Lung (tissue), 12 donors: Measurements from ENCODE around the gene DNAJC15. TPM values are rescaled to one million over a fixed set of nuclear protein-coding genes. Genes with fewer than 3 reads are reported as not detected.

Experiments
- ATAC-seq: fragments of 200-7000 bp; cut with Tn5 transposase; one replicate; pipeline ENCODE4 v1.9.1; 2020; ENCODE audit warnings: moderate number of reproducible peaks; ENCODE audit not compliant: insufficient read depth, low FRiP score
- DNase-seq, 3 donors: peaks; one replicate each; pipeline ENCODE4 v3.0.0-alpha.2; 2013 to 2017
- H3K27ac ChIP-seq, 2 donors: one replicate each; pipeline ENCODE4 v1.5.1; 2013; ENCODE audit warnings: mild to moderate bottlenecking in 2 of 2, moderate library complexity in 2 of 2, control low read depth in 1 of 2, inconsistent platforms in 1 of 2, low read depth in 1 of 2, low read length in 1 of 2
- H3K27me3 ChIP-seq, 3 donors: one replicate each; pipeline ENCODE4 v1.5.1; 2013; ENCODE audit warnings: low read length in 2 of 3; ENCODE audit not compliant: control insufficient read depth in 3 of 3, insufficient read depth in 3 of 3
- H3K36me3 ChIP-seq, 4 donors: one replicate each; pipeline ENCODE4 v1.5.1; 2013; ENCODE audit warnings: low read length in 4 of 4, mild to moderate bottlenecking in 1 of 4, moderate library complexity in 1 of 4; ENCODE audit not compliant: control insufficient read depth in 4 of 4, insufficient read depth in 4 of 4
- H3K4me1 ChIP-seq, 5 donors: one replicate each; pipeline ENCODE4 v1.5.1; 2013; ENCODE audit warnings: low read length in 5 of 5, mild to moderate bottlenecking in 2 of 5, moderate library complexity in 1 of 5; ENCODE audit not compliant: control insufficient read depth in 5 of 5, insufficient read depth in 5 of 5
- H3K4me3 ChIP-seq: one replicate; pipeline ENCODE4 v1.5.1; 2013; ENCODE audit warnings: mild to moderate bottlenecking, control low read depth, moderate library complexity
- H3K9ac ChIP-seq, 2 donors: one replicate each; pipeline ENCODE4 v1.5.1; 2013; ENCODE audit warnings: low read length in 2 of 2, control low read depth in 1 of 2; ENCODE audit not compliant: insufficient read depth in 1 of 2
- H3K9me3 ChIP-seq, 4 donors: one replicate each; pipeline ENCODE4 v1.5.1; 2013; ENCODE audit warnings: low read length in 3 of 4, mild to moderate bottlenecking in 1 of 4, moderate library complexity in 1 of 4; ENCODE audit not compliant: control insufficient read depth in 4 of 4, insufficient read depth in 3 of 4
- WGBS, 2 donors: extraction: QIAGEN DNeasy Blood & Tissue Kit; methylation state at CpG; one replicate each; pipeline ENCODE4 v1.1.7; 2013; 5-methylcytosine and 5-hydroxymethylcytosine counted together
- polyA plus RNA-seq, 2 donors: library from polyadenylated mRNA; stranded (reverse); fragments of 200-250 nt; gene quantifications; one replicate each; pipeline ENCODE4 v1.2.1, GENCODE V29; 2013
- total RNA-seq, 2 donors: library from RNA; depleted of rRNA in 1 of 2; stranded (reverse); fragments of >200 nt in 1 of 2; gene quantifications; one replicate each; pipeline ENCODE4 v1.2.1, GENCODE V29; 2014 to 2021
- TF ChIP-seq, protein P1 (sequence below): IDR thresholded peaks from 2 replicates; pipeline ENCODE4 v1.5.1; 2012; ENCODE audit warnings: mild to moderate bottlenecking; ENCODE audit errors: control extremely low read depth, extremely low read depth
- donor health status: control.
- donor health status: control.
- donor health status: Bipolar disorder and iron deficiency.
- donor health status: healthy.
- donor health status: DM: yes; HTN: yes; CAD: no.

Gene DNAJC15
- total and polyA plus RNA-seq, 4 donors: 16.8 to 21.8 (median 19.2) TPM

DNA sequence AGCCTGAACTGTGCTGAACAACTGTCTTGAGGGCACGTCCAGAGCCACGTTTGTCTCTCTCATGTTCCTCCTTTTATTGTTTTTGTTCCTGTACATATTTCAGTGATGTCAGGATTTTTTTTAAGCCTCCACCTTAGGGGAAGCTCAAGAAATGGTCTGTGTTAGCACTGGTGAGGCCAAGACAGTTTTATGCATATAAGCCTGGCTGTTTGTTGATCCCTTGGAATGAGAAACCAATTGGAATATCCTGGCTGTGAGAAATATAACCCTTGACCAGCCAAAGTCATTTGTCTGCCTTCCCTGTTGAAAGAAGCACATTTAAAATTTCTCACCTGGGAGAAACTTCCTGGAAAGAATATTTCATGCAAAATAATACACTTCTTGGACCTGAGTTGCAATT is 115.8 kb downstream of the DNAJC15 start:
- TF ChIP-seq, protein P1, sequence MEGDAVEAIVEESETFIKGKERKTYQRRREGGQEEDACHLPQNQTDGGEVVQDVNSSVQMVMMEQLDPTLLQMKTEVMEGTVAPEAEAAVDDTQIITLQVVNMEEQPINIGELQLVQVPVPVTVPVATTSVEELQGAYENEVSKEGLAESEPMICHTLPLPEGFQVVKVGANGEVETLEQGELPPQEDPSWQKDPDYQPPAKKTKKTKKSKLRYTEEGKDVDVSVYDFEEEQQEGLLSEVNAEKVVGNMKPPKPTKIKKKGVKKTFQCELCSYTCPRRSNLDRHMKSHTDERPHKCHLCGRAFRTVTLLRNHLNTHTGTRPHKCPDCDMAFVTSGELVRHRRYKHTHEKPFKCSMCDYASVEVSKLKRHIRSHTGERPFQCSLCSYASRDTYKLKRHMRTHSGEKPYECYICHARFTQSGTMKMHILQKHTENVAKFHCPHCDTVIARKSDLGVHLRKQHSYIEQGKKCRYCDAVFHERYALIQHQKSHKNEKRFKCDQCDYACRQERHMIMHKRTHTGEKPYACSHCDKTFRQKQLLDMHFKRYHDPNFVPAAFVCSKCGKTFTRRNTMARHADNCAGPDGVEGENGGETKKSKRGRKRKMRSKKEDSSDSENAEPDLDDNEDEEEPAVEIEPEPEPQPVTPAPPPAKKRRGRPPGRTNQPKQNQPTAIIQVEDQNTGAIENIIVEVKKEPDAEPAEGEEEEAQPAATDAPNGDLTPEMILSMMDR: no peak
- H3K27ac ChIP-seq: no peak overlapping the region
- H3K4me3 ChIP-seq: no peak overlapping the region
- no peaks in the 10 kb centered on the region for H3K9me3 ChIP-seq
- DNase-seq (no peak), ATAC-seq (no peak)
- H3K36me3 ChIP-seq: no peaks in the 10 kb centered on the region
- peaks cover 0 to 3% (median 0%) of the 10 kb centered on the region in 5 donors for H3K4me1 ChIP-seq
- 38 to 41% methylated on average over 2 of the region's 2 CpGs for WGBS, 2 donors
- no peak overlapping the region for H3K9ac ChIP-seq
- no peaks in the 10 kb centered on the region for H3K27me3 ChIP-seq

DNA sequence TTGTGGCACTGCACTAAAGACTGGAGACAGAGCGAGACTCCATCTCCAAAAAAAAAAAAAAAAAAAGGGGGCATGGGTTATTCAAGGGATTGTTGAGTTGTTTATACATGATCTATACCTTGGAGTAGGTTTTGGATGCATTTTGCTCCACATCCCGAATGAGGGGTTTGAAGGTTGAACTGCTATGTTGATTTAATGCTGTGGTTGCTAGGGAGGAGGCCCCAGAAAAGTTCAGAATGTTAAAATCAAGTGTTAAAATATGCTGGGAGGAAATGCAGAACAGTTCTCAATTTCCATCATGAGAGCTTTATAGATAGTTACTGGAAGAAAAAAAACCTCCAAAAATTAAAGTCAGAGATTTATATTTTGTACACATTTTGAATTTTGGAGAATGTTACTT is 116.5 kb downstream of the DNAJC15 start:
- WGBS, 2 donors: 75 to 76% methylated on average over 2 of the region's 2 CpGs
- TF ChIP-seq, protein P1: no peak
- no peaks in the 10 kb centered on the region for H3K36me3 ChIP-seq
- ATAC-seq: no peak
- no peak for DNase-seq
- H3K27ac ChIP-seq: no peak overlapping the region
- H3K9me3 ChIP-seq: no peaks in the 10 kb centered on the region
- no peak overlapping the region for H3K4me3 ChIP-seq
- no peaks in the 10 kb centered on the region for H3K27me3 ChIP-seq
- peaks cover 0 to 3% (median 0%) of the 10 kb centered on the region in 5 donors for H3K4me1 ChIP-seq
- H3K9ac ChIP-seq: no peak overlapping the region

GRCh38 chr13:43140985-43141384 is 117.6 kb downstream of the DNAJC15 start:
- no peak overlapping the region for H3K9ac ChIP-seq
- no peaks in the 10 kb centered on the region for H3K9me3 ChIP-seq
- peaks cover 0 to under 1% (median 0%) of the 10 kb centered on the region in 3 donors for H3K27me3 ChIP-seq
- no peaks in the 10 kb centered on the region for H3K4me1 ChIP-seq
- DNase-seq (no peak), ATAC-seq (no peak)
- 61 to 71% methylated on average over 1 of the region's 1 CpG for WGBS, 2 donors
- H3K27ac ChIP-seq: no peak overlapping the region
- H3K4me3 ChIP-seq: no peak overlapping the region
- TF ChIP-seq, protein P1: no peak
- no peaks in the 10 kb centered on the region for H3K36me3 ChIP-seq

- Histone ChIP-seq H3K9ac (no peak overlapping the region), H3K27me3 (peaks cover 0 to 3% (median 2%) of the 10 kb centered on the region in 3 donors), H3K4me3 (no peak overlapping the region), H3K4me1 (no peaks in the 10 kb centered on the region), H3K27ac (no peak overlapping the region), H3K9me3 (no peaks in the 10 kb centered on the region), H3K36me3 (no peaks in the 10 kb centered on the region)
- DNase-seq (no peak), ATAC-seq (no peak)
- WGBS, 2 donors: 83 to 84% methylated on average over 4 of the region's 4 CpGs
- TF ChIP-seq, protein P1: no peak
Observed at GRCh38 chr13:43141685-43142084, 118.3 kb downstream of the DNAJC15 start.
